ENCODE results near the gene MICU1.
"Not testable (repeated sequence)": the region's sequence is repeated elsewhere in the genome, so short reads cannot be mapped to it uniquely, and the experiment has no call there.

MICU1 gene, protein sequence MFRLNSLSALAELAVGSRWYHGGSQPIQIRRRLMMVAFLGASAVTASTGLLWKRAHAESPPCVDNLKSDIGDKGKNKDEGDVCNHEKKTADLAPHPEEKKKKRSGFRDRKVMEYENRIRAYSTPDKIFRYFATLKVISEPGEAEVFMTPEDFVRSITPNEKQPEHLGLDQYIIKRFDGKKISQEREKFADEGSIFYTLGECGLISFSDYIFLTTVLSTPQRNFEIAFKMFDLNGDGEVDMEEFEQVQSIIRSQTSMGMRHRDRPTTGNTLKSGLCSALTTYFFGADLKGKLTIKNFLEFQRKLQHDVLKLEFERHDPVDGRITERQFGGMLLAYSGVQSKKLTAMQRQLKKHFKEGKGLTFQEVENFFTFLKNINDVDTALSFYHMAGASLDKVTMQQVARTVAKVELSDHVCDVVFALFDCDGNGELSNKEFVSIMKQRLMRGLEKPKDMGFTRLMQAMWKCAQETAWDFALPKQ

DNA sequence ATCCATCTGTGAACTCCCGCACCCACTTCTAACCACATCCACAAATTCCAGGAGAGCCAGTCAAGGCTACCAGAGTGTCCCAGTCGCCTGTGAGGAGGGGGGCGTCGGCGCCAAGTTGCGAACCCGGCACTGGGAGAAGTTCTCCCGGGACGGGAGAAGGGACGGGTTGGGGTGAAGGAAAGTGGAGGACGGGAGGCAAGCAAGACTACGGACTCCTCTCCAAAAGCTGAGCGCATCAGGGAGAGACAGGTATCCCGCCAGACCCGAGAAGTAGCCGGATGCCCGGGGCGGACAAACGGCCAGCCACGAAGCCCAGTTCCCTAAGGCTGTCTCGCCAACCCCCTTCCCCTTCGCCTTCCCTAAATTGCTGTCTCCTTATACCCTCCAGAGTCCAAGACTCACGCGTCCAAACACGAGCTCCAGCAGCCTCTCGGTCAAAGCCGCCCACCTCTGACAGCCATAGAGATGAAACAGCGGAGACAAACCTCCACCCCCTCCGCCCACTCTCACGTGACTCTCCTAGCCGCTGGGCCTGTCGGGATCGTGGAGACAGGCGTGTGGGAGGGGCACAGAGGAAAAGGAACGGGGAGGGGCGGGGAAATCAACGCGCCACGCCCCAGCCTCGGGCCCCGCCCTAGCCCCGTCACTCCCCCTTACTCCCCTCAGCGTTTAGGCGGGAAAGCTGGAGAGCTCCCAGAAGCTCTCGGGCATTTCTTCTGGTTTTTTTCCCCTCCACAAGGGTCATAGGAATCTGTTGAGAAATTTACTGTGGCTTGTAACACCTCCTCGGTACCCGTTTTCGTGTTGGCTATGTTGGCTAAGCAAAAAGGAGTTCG, at the start of gene MICU1:
Gene MICU1, minus strand, starts transcription at position 472 of the 836 bp plus-strand sequence. CDS start 59,286 bp downstream, outside the sequence.
- DNase-seq, result peak; percentile 95 to 96

GRCh38 chr10:72674174-72674573, 48.3 kb upstream of the MICU1 start:
- DNase-seq, result not testable (repeated sequence)

GRCh38 chr10:72673280-72673679, 47.4 kb upstream of the MICU1 start:
- no peak for DNase-seq

- DNase-seq, result no peak
These were observed 41.5 kb upstream of the MICU1 start for GRCh38 chr10:72667207-72667864.

DNA sequence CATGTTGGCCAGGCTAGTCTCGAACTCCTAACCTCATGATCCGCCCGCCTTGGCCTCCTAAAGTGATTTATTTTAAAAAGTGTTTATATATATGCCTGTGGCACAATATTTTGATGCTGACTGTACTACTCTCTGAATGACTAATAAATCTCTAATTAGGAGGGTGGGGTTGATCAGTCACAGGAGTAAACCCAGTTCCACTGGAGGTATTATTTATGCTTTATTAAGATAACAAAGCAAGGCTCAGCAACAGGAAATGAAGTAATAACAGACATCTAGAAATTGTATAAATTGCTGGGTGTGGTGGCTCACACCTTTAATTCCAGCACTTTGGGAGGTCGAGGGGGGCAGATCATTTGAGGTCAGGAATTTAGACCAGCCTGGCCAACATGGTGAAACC, 40.0 kb upstream of the MICU1 start:
- no peak for DNase-seq

- no peak for DNase-seq
These were observed 38.1 kb upstream of the MICU1 start for GRCh38 chr10:72663971-72664370.

DNA sequence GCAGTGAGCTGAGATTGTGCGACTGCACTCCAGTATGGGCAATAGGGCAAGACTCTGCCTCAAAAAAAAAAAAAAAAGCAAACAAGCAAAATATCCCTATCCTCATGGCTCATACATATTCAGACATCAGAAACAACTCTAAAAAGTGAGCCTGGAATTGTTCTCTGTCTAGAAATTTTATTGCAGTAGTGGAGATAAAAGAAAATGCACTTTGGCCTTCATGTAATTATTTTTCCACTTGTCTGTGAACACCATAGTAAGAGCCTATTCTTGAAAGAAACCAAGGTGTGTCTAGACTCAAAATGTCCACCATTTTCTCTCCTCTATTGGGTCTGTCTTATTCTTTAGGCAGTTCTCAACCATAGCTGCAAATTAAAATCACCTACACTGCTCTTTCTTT, 35.6 kb upstream of the MICU1 start:
- DNase-seq, result no peak

DNA sequence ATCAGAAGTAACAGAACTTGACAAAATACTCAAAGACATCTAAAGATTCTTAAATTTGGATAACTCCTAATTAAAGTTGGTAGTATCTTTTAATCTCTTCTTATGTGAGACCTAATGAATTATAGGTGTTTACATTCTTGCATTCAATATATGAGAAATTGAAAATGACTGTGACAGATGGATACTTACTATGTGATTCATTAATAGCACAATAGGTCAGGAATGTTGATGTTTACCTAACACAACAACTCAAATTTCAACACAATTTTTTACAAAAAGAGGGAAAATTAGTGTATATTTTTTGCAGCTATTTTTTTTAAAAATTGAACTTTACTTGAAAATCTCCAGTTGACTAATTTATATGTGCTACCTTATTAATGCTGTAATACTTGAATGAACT, 34.3 kb upstream of the MICU1 start:
- DNase-seq, result no peak

DNA sequence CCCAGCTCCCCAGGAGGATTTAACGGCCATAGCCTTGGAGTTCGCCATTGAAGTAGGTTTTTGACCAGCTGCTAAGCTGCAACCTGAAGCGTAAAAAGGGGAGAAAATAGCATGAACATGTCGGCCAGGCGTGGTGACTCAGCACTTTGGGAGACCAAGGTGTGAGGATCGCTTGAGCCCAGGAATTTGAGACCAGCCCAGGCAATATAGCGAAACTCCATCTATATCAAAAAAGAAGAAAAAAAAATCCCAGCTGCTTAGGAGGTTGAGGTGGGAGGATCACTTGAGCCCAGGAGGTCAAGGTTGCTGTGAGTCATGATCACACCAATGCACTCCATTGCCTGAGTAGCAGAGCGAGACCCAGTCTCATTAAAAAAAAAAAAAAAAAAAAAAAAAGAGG, 33.8 kb upstream of the MICU1 start:
- no peak for DNase-seq

DNA sequence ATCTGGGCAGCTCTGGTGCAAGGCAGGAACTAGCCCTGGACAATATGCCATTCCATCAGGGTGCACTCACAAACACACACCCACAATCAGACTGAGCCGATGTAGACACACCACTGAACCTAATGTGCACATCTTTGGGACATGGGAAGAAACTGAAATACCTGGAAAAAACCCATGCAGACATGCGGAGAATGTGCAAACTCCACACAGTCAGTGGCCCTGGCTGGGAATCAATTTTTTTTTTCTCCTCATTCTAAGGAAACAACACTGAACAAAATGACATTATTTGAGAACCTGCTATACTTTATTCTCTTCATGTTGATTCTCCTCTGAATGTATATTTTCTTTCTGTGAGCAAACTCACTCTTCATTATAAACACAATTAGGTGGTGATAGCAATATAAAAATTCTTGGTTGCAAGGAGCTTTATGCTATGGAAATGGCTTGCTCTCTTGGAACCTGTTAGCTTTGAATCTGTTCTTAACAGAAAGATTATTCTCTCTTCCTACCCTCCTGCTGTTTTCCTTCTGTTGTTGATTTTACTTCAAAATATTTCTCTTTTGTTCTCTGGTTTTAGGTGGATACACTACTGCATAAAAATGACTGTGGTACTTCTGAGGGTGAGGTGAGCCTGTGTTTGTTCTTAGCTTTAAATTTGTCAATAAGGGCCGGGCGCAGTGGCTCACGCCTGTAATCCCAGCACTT, 33.0 kb upstream of the MICU1 start:
- DNase-seq, result no peak

- no peak for DNase-seq
These were observed 28.8 kb upstream of the MICU1 start for GRCh38 chr10:72654720-72655119.

DNA sequence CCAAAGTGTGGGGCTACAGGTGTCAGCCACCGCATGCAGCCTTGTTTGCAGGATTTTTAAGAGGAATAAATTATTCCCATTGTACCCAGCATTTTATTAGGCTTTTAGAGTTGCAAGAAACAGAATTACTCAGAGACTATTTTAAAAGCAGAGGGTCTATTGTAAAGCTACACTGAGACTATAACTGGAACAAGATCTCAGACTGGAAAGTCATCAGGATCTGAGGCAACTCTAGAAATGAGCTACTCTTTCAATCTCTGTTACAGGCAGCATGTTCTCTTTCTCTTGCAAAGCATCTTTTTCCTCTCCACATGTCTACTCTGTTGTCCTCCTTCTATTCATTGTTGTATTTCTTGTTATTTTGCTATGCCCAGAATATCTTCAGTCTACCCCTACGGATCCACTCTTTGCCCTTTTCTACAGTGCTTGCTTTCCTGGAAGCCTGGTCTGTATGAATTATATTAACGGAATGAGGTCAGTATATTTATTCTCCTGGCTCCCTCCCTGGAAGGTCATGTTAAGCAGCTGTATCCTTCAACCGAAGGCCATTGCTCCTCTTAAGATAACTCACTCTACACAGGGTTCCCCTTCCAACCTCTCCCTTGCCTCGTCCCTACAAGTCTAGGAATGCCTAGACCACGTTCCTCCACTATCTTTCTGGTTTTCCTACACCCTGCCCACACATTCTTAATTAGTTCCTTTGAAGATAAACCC, 27.7 kb upstream of the MICU1 start:
- no peak for DNase-seq

DNA sequence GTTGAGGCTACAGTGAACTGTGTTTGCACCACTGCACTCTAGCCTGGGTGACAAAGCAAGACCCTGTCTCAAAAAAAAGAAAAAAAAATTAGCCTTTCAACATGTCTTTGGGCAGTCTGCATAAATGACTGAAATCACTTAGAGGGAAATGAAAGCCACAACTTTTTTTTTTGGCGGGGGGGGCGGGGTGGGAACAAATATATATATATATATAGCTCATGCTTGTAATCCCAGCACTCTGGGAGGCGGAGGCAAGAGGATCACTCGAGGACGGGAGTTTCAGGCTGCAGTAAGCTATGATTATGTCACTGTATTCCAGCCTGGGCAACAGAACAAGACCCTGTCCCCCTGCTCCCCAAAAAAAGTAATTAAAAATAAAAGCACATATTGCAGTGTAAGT, 23.4 kb upstream of the MICU1 start:
- no peak for DNase-seq

GRCh38 chr10:72648301-72648700, 22.4 kb upstream of the MICU1 start:
- no peak for DNase-seq

- DNase-seq, result not testable (repeated sequence)
These were observed 21.1 kb upstream of the MICU1 start for GRCh38 chr10:72646971-72647370.

GRCh38 chr10:72645263-72645858, 19.5 kb upstream of the MICU1 start:
- DNase-seq, result no peak

GRCh38 chr10:72642318-72642717, 16.4 kb upstream of the MICU1 start:
- no peak for DNase-seq

DNA sequence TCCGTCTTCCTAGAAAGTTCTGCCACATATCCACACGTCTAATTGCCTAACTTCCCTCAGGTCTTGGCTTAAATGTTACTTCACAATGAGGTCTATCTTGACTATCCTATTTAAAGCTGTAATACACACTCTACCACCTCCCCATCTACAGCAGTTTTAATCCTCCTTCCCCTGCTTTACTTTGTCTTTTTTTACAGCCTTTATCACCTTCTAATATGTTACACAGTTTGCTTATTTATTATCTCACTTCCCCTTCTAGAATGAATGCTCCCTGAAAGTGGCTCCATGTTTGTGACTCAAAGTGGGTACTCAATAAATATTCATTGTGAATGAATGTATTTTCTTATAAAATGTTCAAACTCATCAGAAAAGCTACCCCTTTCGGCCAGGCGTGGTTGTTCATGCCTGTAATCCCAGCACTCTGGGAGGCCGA, 13.6 kb upstream of the MICU1 start:
- DNase-seq, result no peak

DNA sequence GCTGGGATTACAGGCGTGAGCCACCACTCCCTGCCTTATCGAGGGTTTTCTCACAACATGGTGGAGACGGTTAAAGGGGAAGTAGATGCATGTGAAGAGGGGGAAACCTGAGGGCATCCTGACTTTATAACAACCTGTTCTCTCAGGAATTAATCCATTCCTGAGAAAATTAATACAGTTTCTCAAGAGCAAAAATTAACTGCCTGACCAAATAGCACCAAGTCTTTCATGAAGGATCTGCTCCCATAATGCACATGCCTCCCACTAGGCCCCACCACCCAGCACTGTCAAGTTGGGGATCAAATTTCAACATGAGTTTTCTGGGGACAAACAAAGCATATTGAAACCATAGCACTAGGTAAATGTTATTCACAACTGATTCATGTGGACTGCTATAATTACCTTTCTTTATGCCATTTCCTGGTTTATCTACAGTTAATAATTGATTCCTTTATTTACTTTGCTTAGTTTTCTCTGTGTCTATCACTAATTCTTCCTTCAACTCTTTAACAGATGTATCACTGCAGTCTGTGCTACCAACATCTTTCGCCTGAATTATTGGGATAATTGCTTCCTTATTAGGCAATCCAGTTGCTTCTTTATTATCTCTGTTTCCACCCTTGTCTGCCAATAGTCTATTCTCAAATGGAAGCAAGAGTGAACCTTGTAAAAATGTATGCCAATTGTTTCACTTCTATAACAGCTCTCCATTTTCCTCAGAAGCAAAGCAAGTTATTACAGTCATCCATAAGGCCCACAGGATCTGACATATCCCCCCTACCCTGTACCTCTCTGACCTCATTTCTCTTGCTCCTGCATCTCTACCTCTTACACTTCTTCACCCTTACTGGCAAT, 12.9 kb upstream of the MICU1 start:
- DNase-seq, result no peak

DNA sequence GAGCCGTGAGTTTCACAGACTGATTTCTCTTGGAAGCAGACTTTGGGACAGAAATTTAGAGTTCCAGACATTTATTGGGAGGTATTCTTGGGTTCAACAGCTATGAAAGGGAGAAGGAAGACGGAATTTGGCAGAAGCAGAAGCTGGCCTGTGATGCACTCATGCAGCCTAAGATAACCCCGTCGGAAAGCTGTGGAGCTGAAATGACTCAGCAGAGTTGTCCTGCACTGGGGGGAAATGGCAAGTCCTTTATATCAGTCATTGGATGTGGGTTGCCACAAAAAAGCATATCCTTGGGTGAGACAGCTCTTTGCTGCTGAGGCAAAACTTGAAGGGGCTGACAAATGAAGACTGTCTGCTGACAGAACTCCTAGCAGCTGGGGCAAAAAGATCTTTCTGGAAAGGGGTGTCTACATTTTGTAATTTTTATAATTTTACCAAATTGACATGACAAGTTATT, 11.5 kb upstream of the MICU1 start:
- no peak for DNase-seq
